ENCODE measurements around the gene FAM169A. TPM values are rescaled to one million over a fixed set of nuclear protein-coding genes. Genes with fewer than 3 reads are reported as not detected.

The FAM169A gene
- total RNA-seq, 1 experiment from 2014 or later: 63.1 TPM

DNA sequence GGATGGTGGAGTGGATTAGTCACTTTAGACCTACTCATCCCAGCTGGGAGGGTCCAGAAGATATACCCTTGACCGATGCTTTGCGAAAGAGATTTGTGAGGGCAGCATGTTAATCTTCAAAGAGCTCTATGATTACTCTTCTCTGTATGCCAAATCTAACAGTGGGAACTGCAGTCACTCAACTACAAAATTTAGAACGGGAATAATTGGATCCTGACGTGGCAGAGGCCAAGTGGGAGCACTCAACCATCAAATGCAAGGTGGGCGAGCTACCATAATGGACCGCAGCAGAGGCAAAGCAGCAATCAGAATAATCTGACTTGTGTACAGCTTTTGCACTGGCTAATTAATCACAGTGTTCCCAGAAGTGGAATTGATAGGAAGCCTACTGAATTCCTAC is 78.8 kb downstream of the FAM169A start:
- Mint-ChIP-seq H3K36me3 (ENCODE audit: insufficient read depth in 1 of 3, low read depth in 3 of 3) (peaks cover 72 to 88% (median 77%) of the 10 kb centered on the region in 3 experiments), H3K9me3 (no peaks in the 10 kb centered on the region), H3K27me3 (ENCODE audit: low read depth) (no peaks in the 10 kb centered on the region), H3K27ac (no peak overlapping the region), H3K4me3 (no peak overlapping the region), H3K4me1 (no peaks in the 10 kb centered on the region)
- H2AFZ ChIP-seq (ENCODE audit: low read length): no peak overlapping the region
- H3K9me3 ChIP-seq (ENCODE audit: control insufficient read depth, low read depth, low read length): no peaks in the 10 kb centered on the region
- no CpG with 5 or more reads among the region's 6 CpGs for WGBS (ENCODE audit: extremely low coverage, insufficient read length, low lambda C conversion rate)
- no peaks in the 10 kb centered on the region for H3K23me2 ChIP-seq (ENCODE audit: insufficient read length, low read depth, low read length, poor library complexity, severe bottlenecking)
- H3K4me2 ChIP-seq (ENCODE audit: insufficient read depth, insufficient read length, low read length): no peak overlapping the region
- H2AK5ac ChIP-seq (ENCODE audit: insufficient read length, low read length): no peak overlapping the region
- H4K20me1 ChIP-seq (ENCODE audit: control insufficient read depth, insufficient read depth, insufficient read length): no peaks in the 10 kb centered on the region
- no peak overlapping the region for H3K4ac ChIP-seq (ENCODE audit: low read depth, low read length)
- no peak overlapping the region for H3K9ac ChIP-seq (ENCODE audit: extremely low read depth, insufficient read length, low read length)
- no peaks in the 10 kb centered on the region for H3K27me3 ChIP-seq (ENCODE audit: insufficient read depth, low read length)
- H3K79me2 ChIP-seq (ENCODE audit: insufficient read depth, low read length): peaks cover 1% of the 10 kb centered on the region; the same call in 1 of the 2 replicates
- no peak overlapping the region for H3K56ac ChIP-seq (ENCODE audit: insufficient read length, low read depth, low read length)
- H3T11ph ChIP-seq (ENCODE audit: low read length): no peak overlapping the region
- H3K14ac ChIP-seq (ENCODE audit: insufficient read depth, low read length): no peak overlapping the region
- no peak overlapping the region for H2BK12ac ChIP-seq (ENCODE audit: insufficient read length, low read depth, low read length)
- no peak overlapping the region for H4K5ac ChIP-seq (ENCODE audit: insufficient read length, low read depth, low read length)
- no peak overlapping the region for H4K91ac ChIP-seq (ENCODE audit: insufficient read length, low read depth, low read length)
- no peak overlapping the region for H2BK20ac ChIP-seq (ENCODE audit: low read depth, low read length, poor library complexity, severe bottlenecking)
- H3K79me1 ChIP-seq (ENCODE audit: insufficient read depth, low read depth, low read length, poor library complexity, severe bottlenecking): no peaks in the 10 kb centered on the region
- H2BK120ac ChIP-seq (ENCODE audit: low read depth, low read length, poor library complexity, severe bottlenecking): no peak overlapping the region
- no peak for DNase-seq
- H2BK15ac ChIP-seq (ENCODE audit: low read depth, low read length): no peak overlapping the region
- H4K8ac ChIP-seq (replicated peaks; ENCODE audit: insufficient read length, low read depth, low read length): no peak overlapping the region
- no peak overlapping the region for H3K27ac ChIP-seq (ENCODE audit: insufficient read length, low read depth, low read length)
- H2BK5ac ChIP-seq (ENCODE audit: insufficient read length, low read length): no peak overlapping the region
- TF ChIP-seq, protein P1, sequence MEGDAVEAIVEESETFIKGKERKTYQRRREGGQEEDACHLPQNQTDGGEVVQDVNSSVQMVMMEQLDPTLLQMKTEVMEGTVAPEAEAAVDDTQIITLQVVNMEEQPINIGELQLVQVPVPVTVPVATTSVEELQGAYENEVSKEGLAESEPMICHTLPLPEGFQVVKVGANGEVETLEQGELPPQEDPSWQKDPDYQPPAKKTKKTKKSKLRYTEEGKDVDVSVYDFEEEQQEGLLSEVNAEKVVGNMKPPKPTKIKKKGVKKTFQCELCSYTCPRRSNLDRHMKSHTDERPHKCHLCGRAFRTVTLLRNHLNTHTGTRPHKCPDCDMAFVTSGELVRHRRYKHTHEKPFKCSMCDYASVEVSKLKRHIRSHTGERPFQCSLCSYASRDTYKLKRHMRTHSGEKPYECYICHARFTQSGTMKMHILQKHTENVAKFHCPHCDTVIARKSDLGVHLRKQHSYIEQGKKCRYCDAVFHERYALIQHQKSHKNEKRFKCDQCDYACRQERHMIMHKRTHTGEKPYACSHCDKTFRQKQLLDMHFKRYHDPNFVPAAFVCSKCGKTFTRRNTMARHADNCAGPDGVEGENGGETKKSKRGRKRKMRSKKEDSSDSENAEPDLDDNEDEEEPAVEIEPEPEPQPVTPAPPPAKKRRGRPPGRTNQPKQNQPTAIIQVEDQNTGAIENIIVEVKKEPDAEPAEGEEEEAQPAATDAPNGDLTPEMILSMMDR (conservative IDR thresholded peaks at IDR 0.05): no peak
- no peak overlapping the region for H3K18ac ChIP-seq (ENCODE audit: insufficient read length, low read depth, low read length)
- no peaks in the 10 kb centered on the region for H3K4me1 ChIP-seq (ENCODE audit: insufficient read depth, low read length)
- no peak overlapping the region for H3K23ac ChIP-seq (ENCODE audit: insufficient read length, low read depth, low read length)
